ENCODE results near the gene TNFAIP3.
"Not testable (repeated sequence)": the region's sequence is repeated elsewhere in the genome, so short reads cannot be mapped to it uniquely, and the experiment has no call there.

Gene TNFAIP3

GRCh38 chr6:137866914-137867684 is at the start of gene TNFAIP3:
Gene TNFAIP3, plus strand, starts transcription at chr6:137867259. Its CDS starts 3,969 bp downstream, at chr6:137871228.
- peak; percentile 85 to 86 for DNase-seq (ENCODE audit: low read depth in 2 of 2)

GRCh38 chr6:137818440-137818839 is 48.6 kb upstream of the TNFAIP3 start:
- DNase-seq (ENCODE audit: low read depth in 2 of 2): no peak

- no peak for DNase-seq (ENCODE audit: low read depth in 2 of 2)
Observed at GRCh38 chr6:137819740-137820139, 47.3 kb upstream of the TNFAIP3 start.

- DNase-seq (ENCODE audit: low read depth in 2 of 2): no peak
Observed at GRCh38 chr6:137820425-137820824, 46.6 kb upstream of the TNFAIP3 start.

GRCh38 chr6:137820952-137821351 is 46.1 kb upstream of the TNFAIP3 start:
- no peak for DNase-seq (ENCODE audit: low read depth in 2 of 2)

- DNase-seq (ENCODE audit: low read depth in 2 of 2): no peak
Observed at GRCh38 chr6:137821491-137821890, 45.6 kb upstream of the TNFAIP3 start.

- no peak for DNase-seq (ENCODE audit: low read depth in 2 of 2)
Observed at GRCh38 chr6:137823826-137824555, 43.1 kb upstream of the TNFAIP3 start.

GRCh38 chr6:137824556-137824879 is 42.5 kb upstream of the TNFAIP3 start:
- no peak for DNase-seq (ENCODE audit: low read depth in 2 of 2)

GRCh38 chr6:137824896-137825295 is 42.2 kb upstream of the TNFAIP3 start:
- no peak for DNase-seq (ENCODE audit: low read depth in 2 of 2)

- no peak for DNase-seq (ENCODE audit: low read depth in 2 of 2)
Observed at GRCh38 chr6:137827411-137827940, 39.6 kb upstream of the TNFAIP3 start.

- no peak for DNase-seq (ENCODE audit: low read depth in 2 of 2)
Observed at GRCh38 chr6:137827977-137828810, 38.9 kb upstream of the TNFAIP3 start.

- no peak for DNase-seq (ENCODE audit: low read depth in 2 of 2)
Observed at GRCh38 chr6:137829641-137830083, 37.4 kb upstream of the TNFAIP3 start.

GRCh38 chr6:137830511-137830911 is 36.5 kb upstream of the TNFAIP3 start:
- no peak for DNase-seq (ENCODE audit: low read depth in 2 of 2)

GRCh38 chr6:137832110-137832509 is 34.9 kb upstream of the TNFAIP3 start:
- peak; percentile 85 to 86 for DNase-seq (ENCODE audit: low read depth in 2 of 2)

GRCh38 chr6:137834508-137834907 is 32.6 kb upstream of the TNFAIP3 start:
- DNase-seq (ENCODE audit: low read depth in 2 of 2): no peak

GRCh38 chr6:137836788-137837187 is 30.3 kb upstream of the TNFAIP3 start:
- DNase-seq (ENCODE audit: low read depth in 2 of 2): no peak

GRCh38 chr6:137838090-137838489 is 29.0 kb upstream of the TNFAIP3 start:
- not testable (repeated sequence) for DNase-seq (ENCODE audit: low read depth in 2 of 2)

GRCh38 chr6:137838597-137838996 is 28.5 kb upstream of the TNFAIP3 start:
- DNase-seq (ENCODE audit: low read depth in 2 of 2): not testable (repeated sequence)

- DNase-seq (ENCODE audit: low read depth in 2 of 2): no peak
Observed at GRCh38 chr6:137839076-137839475, 28.0 kb upstream of the TNFAIP3 start.

- no peak for DNase-seq (ENCODE audit: low read depth in 2 of 2)
Observed at GRCh38 chr6:137840252-137840651, 26.8 kb upstream of the TNFAIP3 start.

- DNase-seq (ENCODE audit: low read depth in 2 of 2): no peak
Observed at GRCh38 chr6:137843211-137843610, 23.8 kb upstream of the TNFAIP3 start.

GRCh38 chr6:137844327-137844726 is 22.7 kb upstream of the TNFAIP3 start:
- not testable (repeated sequence) for DNase-seq (ENCODE audit: low read depth in 2 of 2)
